ENCODE results near the gene AHCYL1.
A peak's percentile ranks its signal among the peaks of the same experiment; 100 is the strongest.

AHCYL1 gene

DNA sequence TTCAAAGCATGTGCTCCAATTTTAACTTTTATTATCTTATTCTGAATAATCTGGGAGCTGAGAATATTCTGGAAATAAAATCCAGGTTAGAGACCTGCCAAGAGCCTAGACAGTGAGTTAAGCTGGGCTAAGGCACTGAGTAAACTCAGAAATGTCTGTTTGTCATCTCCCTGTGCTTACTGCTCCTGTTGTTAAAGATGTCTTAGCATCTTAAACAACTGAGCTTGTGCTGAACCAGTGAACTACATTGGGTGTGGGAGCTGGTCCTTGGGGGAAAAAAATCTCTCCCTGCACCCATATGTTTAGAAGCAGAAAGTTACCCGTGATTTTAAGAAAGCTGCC, 25.0 kb upstream of the AHCYL1 start:
- no peak for DNase-seq (ENCODE audit: low read depth in 2 of 2)
- H3K4me3 ChIP-seq (replicated peaks in 1 of 2; ENCODE audit: low read depth in 2 of 2, low read length in 2 of 2): no peak overlapping the region
- TF ChIP-seq, protein P1, sequence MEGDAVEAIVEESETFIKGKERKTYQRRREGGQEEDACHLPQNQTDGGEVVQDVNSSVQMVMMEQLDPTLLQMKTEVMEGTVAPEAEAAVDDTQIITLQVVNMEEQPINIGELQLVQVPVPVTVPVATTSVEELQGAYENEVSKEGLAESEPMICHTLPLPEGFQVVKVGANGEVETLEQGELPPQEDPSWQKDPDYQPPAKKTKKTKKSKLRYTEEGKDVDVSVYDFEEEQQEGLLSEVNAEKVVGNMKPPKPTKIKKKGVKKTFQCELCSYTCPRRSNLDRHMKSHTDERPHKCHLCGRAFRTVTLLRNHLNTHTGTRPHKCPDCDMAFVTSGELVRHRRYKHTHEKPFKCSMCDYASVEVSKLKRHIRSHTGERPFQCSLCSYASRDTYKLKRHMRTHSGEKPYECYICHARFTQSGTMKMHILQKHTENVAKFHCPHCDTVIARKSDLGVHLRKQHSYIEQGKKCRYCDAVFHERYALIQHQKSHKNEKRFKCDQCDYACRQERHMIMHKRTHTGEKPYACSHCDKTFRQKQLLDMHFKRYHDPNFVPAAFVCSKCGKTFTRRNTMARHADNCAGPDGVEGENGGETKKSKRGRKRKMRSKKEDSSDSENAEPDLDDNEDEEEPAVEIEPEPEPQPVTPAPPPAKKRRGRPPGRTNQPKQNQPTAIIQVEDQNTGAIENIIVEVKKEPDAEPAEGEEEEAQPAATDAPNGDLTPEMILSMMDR (IDR thresholded peaks at IDR 0.05; ENCODE audit: low read depth, low read length): no peak

DNA sequence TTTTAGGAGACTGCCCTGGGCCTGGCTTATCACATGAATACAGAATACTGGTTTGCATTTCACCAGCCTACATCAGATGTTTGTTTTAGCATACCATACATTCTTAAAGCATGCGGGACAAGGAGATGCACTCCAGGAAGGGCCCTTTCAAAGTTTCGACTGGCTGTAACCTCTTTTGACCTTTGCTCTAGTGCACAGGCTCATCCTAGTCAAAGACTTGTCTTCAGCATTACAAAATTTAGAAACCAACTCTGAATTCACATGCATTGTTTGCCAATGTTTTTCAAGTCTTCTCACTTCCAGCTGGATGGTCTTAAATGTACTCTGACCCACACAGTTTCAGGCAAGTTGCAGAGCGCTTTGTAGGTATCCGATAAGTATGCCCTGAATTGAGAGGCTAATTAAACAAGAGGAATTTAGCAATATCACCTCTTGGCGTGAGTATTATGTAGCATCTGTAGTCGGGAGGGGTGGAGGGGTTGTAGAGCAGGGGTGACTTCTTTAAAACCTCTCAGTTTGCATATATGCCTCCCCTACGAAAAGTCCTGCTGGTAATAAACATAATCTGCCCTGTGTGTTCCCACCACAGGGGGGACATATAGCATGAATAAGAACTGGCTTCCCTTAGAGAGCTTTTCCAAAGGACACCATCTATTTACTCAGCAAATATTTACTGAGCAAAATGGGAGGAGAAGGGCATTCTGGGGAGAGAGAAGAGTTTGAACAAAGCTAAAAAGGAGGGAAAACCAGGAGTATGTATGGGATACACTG, 24.4 kb upstream of the AHCYL1 start:
- TF ChIP-seq, protein P1 (IDR thresholded peaks at IDR 0.05; ENCODE audit: low read depth, low read length): no peak
- no peak overlapping the region for H3K4me3 ChIP-seq (replicated peaks in 1 of 2; ENCODE audit: low read depth in 2 of 2, low read length in 2 of 2)
- peak; percentile 73 to 89 for DNase-seq (ENCODE audit: low read depth in 2 of 2)

DNA sequence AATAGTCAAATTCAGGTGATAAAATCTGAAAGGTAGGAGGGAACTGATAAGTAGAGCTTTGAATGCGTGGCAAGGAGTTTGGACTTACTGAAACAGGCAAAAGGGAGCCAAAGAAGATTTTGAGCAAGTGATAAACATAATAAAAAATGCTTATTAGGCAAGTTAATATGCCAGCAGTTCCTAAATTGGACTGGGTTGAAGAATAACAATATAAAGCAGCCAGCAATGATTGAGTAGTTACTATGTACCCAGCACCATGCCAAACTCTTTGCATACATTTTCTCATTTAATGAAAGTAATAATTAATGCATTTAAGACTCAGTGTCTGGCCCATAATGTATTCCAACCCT, 23.8 kb upstream of the AHCYL1 start:
- no peak for DNase-seq (ENCODE audit: low read depth in 2 of 2)
- H3K4me3 ChIP-seq (replicated peaks in 1 of 2; ENCODE audit: low read depth in 2 of 2, low read length in 2 of 2): no peak overlapping the region
- TF ChIP-seq, protein P1 (IDR thresholded peaks at IDR 0.05; ENCODE audit: low read depth, low read length): no peak

DNA sequence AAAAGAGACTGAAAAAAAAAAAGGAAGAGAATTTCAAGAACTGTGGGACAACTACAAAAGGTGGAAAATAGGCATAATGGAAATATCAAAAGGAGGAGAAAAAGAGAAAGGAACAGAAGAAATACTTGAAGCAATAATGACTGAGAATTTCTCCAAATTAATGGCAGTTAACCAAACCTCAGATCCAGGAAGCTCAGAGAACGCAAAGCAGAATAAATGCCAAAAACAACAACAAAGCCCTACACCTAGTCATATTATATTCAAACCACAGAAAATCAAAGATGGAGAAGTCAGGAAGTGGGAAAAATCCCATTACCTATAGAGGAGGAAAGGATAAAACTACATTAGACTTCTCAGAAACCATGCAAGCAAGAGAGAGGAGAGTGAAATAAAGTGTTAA, 20.7 kb upstream of the AHCYL1 start:
- no peak overlapping the region for H3K4me3 ChIP-seq (replicated peaks in 1 of 2; ENCODE audit: low read depth in 2 of 2, low read length in 2 of 2)
- peak; percentile 43 to 74 for DNase-seq (ENCODE audit: low read depth in 2 of 2)
- TF ChIP-seq, protein P1 (IDR thresholded peaks at IDR 0.05; ENCODE audit: low read depth, low read length): no peak

DNA sequence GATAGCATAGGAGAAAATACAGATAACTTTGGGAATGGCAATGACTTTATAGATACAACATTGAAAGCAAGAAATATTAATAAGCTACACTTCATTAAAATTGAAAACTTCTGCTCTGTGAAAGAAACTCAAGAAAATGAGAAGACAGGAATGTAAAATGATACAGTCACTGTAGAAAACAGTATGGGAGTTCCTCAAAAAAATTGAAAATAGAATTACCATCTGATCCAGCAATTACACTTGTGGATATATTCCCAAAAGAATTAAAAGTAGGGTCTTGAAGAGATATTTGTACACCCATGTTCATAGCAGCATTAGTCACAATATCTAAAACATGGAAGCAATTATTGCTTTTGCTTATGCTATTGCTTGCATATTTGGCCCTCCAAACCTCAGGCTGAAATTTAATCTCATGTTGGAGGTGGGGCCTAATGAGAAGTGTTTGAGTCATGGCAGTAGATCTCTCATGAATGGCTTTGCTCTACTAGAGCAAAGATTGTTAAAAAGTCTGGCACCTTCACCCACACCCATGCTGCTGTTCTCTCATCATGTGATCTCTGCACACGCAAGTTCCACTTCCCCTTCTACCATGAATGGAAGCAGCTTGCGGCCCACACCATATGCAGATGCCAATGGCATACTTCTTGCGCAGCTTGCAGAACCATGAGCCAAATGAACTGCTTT, 15.3 kb upstream of the AHCYL1 start:
- TF ChIP-seq, protein P1 (IDR thresholded peaks at IDR 0.05; ENCODE audit: low read depth, low read length): no peak
- no peak overlapping the region for H3K4me3 ChIP-seq (replicated peaks in 1 of 2; ENCODE audit: low read depth in 2 of 2, low read length in 2 of 2)
- peak; percentile 51 to 69 for DNase-seq (ENCODE audit: low read depth in 2 of 2)

DNA sequence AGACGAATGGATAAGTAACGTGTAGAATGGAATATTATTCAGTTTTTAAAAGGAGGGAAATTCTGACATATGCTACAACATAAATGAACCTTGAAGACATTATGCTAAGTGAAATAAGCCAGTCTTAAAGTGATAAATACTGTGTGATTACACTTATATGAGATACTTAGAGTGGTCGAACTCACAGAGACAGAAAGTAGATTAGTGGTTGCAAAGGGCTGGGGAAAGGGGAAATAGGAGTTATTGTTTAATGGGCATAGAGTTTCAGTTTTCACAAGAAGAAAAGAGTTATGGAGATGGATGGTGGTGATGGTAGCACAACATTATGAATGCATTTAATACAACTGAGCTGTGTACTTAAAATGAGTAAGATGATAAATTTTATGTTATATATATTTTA, 14.7 kb upstream of the AHCYL1 start:
- H3K4me3 ChIP-seq (replicated peaks in 1 of 2; ENCODE audit: low read depth in 2 of 2, low read length in 2 of 2): no peak overlapping the region
- DNase-seq (ENCODE audit: low read depth in 2 of 2): no peak
- TF ChIP-seq, protein P1 (IDR thresholded peaks at IDR 0.05; ENCODE audit: low read depth, low read length): no peak

Measured in cardiac fibroblast (primary cell).